MCF 10A (cell line): ENCODE results near the gene KREMEN1. TPM values are rescaled to one million over a fixed set of nuclear protein-coding genes. Genes with fewer than 3 reads are reported as not detected.

Experiments
- BruUV-seq: library from RNA; stranded (reverse); fragments of 400-500 nt; replicated peaks from 2 replicates; lab custom pipeline; 2021; lab: Mats Ljungman, UMichigan
- CTCF ChIA-PET: fragments of 300-600 bp; sonication (Branson Sonifier 250); formaldehyde crosslinking; extraction: SDS; loops from one replicate; lab custom pipeline; 2021; ENCODE audit warnings: antibody characterized with exemption, inconsistent platforms; lab: Yijun Ruan, JAX
- POLR2A ChIA-PET: fragments of 300-600, 350-650 bp; sonication (Branson Sonifier 250); formaldehyde crosslinking; extraction: SDS; loops from one replicate; lab custom pipeline; 2020; ENCODE audit warnings: antibody characterized with exemption, inconsistent platforms; lab: Yijun Ruan, JAX
- DNase-seq: peaks from one replicate; pipeline ENCODE4 v3.0.0-alpha.2; 2018; ENCODE audit not compliant: unreplicated experiment
- H3K27ac Mint-ChIP-seq: one replicate; pipeline ENCODE4 v1.8.0; 2022; ENCODE audit warnings: mild to moderate bottlenecking, low read depth, mixed read lengths; ENCODE audit not compliant: unreplicated experiment
- H3K27me3 Mint-ChIP-seq: one replicate; pipeline ENCODE4 v1.8.0; 2022; ENCODE audit warnings: mixed read lengths; ENCODE audit not compliant: insufficient read depth, unreplicated experiment
- H3K36me3 Mint-ChIP-seq: one replicate; pipeline ENCODE4 v1.8.0; 2022; ENCODE audit warnings: mild to moderate bottlenecking, moderate library complexity, mixed read lengths; ENCODE audit not compliant: insufficient read depth, unreplicated experiment
- H3K4me1 Mint-ChIP-seq: one replicate; pipeline ENCODE4 v1.8.0; 2022; ENCODE audit warnings: mixed read lengths; ENCODE audit not compliant: insufficient read depth, unreplicated experiment
- H3K4me3 Mint-ChIP-seq: one replicate; pipeline ENCODE4 v1.8.0; 2022; ENCODE audit warnings: mild to moderate bottlenecking, moderate library complexity, mixed read lengths; ENCODE audit not compliant: unreplicated experiment
- H3K9me3 Mint-ChIP-seq: one replicate; pipeline ENCODE4 v1.8.0; 2022; ENCODE audit warnings: mixed read lengths; ENCODE audit not compliant: unreplicated experiment
- intact Hi-C: fragments of 100-400 bp; cut with micrococcal nuclease; formaldehyde crosslinking; loops from 2 replicates; pipeline ENCODE4 v1.14.1; 2022
- total RNA-seq: library from RNA; stranded (reverse); gene quantifications from 2 replicates; pipeline ENCODE4 v1.2.3, GENCODE V29; 2022
- TF ChIP-seq, protein P1 (sequence below): fragments of 200-600 bp; IDR thresholded peaks from one replicate; pipeline ENCODE4 v1.8.0; 2022; ENCODE audit warnings: antibody characterized with exemption, mild to moderate bottlenecking; ENCODE audit not compliant: unreplicated experiment

Gene KREMEN1
- total RNA-seq, 1 experiment from 2014 or later, result 3.6 TPM

GRCh38 chr22:29207562-29208501 is 135.0 kb downstream of the KREMEN1 start:
- POLR2A ChIA-PET, result interaction anchor here (0.6 to 0.7 kb wide), 2 partner anchors 571 to 1084 kb away, joined by 3 read pairs; no protein-coding TSS in a partner anchor
- TF ChIP-seq, protein P1, sequence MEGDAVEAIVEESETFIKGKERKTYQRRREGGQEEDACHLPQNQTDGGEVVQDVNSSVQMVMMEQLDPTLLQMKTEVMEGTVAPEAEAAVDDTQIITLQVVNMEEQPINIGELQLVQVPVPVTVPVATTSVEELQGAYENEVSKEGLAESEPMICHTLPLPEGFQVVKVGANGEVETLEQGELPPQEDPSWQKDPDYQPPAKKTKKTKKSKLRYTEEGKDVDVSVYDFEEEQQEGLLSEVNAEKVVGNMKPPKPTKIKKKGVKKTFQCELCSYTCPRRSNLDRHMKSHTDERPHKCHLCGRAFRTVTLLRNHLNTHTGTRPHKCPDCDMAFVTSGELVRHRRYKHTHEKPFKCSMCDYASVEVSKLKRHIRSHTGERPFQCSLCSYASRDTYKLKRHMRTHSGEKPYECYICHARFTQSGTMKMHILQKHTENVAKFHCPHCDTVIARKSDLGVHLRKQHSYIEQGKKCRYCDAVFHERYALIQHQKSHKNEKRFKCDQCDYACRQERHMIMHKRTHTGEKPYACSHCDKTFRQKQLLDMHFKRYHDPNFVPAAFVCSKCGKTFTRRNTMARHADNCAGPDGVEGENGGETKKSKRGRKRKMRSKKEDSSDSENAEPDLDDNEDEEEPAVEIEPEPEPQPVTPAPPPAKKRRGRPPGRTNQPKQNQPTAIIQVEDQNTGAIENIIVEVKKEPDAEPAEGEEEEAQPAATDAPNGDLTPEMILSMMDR, result no peak
- Mint-ChIP-seq H3K36me3 (peaks cover 7% of the 10 kb centered on the region), H3K4me1 (peaks cover 10% of the 10 kb centered on the region), H3K27ac (no peak overlapping the region), H3K4me3 (no peak overlapping the region), H3K9me3 (no peaks in the 10 kb centered on the region), H3K27me3 (peaks cover 11% of the 10 kb centered on the region)
- DNase-seq, result no peak
- no TSS peak for BruUV-seq
- intact Hi-C loops, result no loop called here
- CTCF ChIA-PET, result interaction anchor here (0.6 to 1.7 kb wide), 2 partner anchors 38 to 815 kb away, joined by 3 to 6 read pairs; no protein-coding TSS in a partner anchor

DNA sequence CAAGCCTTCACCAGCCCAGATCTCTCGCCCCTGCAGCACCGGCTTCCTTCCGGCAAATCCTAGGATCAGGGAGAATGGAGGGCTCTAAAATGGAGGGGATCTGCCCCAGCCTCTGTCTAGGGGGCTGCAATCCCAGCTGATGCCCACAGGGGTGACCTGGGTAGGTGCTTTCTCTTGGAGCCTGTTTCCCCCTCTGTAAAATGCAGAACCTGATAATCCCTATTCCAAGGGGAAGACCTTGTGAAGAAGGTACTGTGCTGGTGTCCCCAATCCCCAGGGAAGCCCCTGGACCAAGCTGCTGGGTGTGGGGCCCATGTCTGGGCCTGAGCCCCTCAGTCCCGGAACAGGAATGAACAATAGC is 135.6 kb downstream of the KREMEN1 start:
- H3K27me3 Mint-ChIP-seq, result peaks cover 11% of the 10 kb centered on the region
- DNase-seq, result no peak
- H3K4me3 Mint-ChIP-seq, result no peak overlapping the region
- TF ChIP-seq, protein P1, result no peak
- ChIA-PET POLR2A (interaction anchor here (0.6 to 0.7 kb wide), 2 partner anchors 572 to 1084 kb away, joined by 3 read pairs; no protein-coding TSS in a partner anchor), CTCF (interaction anchor here (0.6 to 1.7 kb wide), 2 partner anchors 37 to 815 kb away, joined by 3 to 6 read pairs; no protein-coding TSS in a partner anchor)
- no peak overlapping the region for H3K27ac Mint-ChIP-seq
- H3K36me3 Mint-ChIP-seq, result peaks cover 7% of the 10 kb centered on the region
- intact Hi-C loops, result no loop called here
- no peaks in the 10 kb centered on the region for H3K9me3 Mint-ChIP-seq
- H3K4me1 Mint-ChIP-seq, result peaks cover 10% of the 10 kb centered on the region
- BruUV-seq, result no TSS peak

DNA sequence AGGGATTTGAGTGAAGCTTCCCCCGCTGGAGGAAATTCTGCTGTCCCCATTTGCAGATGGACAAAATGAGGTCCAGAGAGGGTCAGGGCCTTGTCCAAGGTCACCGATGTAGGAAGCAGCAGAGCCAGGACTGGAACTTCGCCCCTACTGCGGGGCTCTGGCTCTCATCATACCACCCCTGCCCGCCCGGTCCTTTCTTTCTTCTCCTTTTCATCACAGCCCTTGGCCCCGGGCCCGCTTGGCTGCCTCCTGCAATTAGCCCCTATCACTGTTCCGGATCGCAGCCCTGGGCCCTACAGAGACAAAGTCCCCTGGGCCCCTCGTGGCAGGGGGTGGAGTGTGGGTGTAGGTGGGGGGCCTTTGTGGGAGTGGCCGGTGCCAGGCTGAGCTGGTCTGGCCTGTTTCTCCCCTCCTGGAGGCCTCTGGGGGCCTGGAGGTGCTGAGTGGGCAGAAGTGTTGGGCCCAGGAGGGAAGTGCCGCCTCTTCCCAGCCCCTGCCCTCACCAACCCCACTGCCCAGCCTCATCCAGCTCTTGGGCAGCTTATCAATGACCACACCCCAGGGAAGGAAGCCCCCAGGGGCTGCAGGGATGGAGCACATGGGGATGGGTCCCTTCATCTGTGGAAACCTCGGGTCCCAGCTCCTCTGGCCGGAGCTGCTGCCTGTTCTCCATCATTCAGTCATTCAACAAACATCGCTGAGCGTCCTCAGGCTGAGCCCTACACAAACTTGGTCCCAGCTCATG is 136.2 kb downstream of the KREMEN1 start:
- POLR2A ChIA-PET, result interaction anchor here (0.6 kb wide), 1 partner anchor 1083 kb away, joined by 3 read pairs; no protein-coding TSS in a partner anchor
- CTCF ChIA-PET, result interaction anchor here (1.7 kb wide), 1 partner anchor 37 kb away, joined by 6 read pairs; no protein-coding TSS in a partner anchor
- Mint-ChIP-seq H3K4me3 (no peak overlapping the region), H3K4me1 (peaks cover 10% of the 10 kb centered on the region), H3K27me3 (peaks cover 11% of the 10 kb centered on the region), H3K9me3 (no peaks in the 10 kb centered on the region), H3K27ac (no peak overlapping the region), H3K36me3 (peaks cover 7% of the 10 kb centered on the region)
- no TSS peak for BruUV-seq
- DNase-seq, result no peak
- intact Hi-C loops, result no loop called here
- TF ChIP-seq, protein P1, result no peak

DNA sequence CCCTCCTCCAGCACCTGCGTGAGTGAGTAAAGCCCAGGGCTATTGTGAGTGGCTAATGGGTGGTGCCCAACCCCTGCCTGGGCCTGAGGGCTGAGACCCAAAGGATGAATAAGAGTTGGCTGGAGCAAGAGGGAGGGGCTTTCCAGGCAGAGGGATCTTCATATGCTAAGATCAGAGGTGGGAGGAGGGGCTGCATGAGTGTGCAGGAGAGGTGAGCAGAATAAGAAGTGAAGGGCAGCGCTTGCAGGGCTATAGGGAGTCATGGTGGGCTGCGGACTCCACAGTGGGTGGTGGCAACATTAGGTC is 136.7 kb downstream of the KREMEN1 start:
- intact Hi-C loops, result no loop called here
- Mint-ChIP-seq H3K4me1 (peaks cover 10% of the 10 kb centered on the region), H3K9me3 (no peaks in the 10 kb centered on the region), H3K4me3 (no peak overlapping the region), H3K36me3 (peaks cover 7% of the 10 kb centered on the region), H3K27me3 (peaks cover 11% of the 10 kb centered on the region), H3K27ac (no peak overlapping the region)
- POLR2A ChIA-PET, result no interaction called here
- CTCF ChIA-PET, result interaction anchor here (0.6 to 1.7 kb wide), 2 partner anchors 36 to 1280 kb away, joined by 5 to 6 read pairs; no protein-coding TSS in a partner anchor
- TF ChIP-seq, protein P1, result no peak
- DNase-seq, result peak; percentile 1
- no TSS peak for BruUV-seq
